ENCODE data around the gene ARMCX6. TPM values are rescaled to one million over a fixed set of nuclear protein-coding genes. Genes with fewer than 3 reads are reported as not detected.
A peak's percentile ranks its signal among the peaks of the same experiment; 100 is the strongest.
"Not testable (repeated sequence)": the region's sequence is repeated elsewhere in the genome, so short reads cannot be mapped to it uniquely, and the experiment has no call there.

Gene ARMCX6
- total and polyA plus RNA-seq, 11 donors, result 17.5 to 58.7 (median 32.6) TPM

GRCh38 chrX:101602077-101602476 is 15.7 kb downstream of the ARMCX6 start:
- no peaks in the 10 kb centered on the region for H3K9me3 ChIP-seq
- ATAC-seq (no peak), DNase-seq (no peak)
- peaks cover 0 to 10% (median 0%) of the 10 kb centered on the region in 9 donors for H3K27me3 ChIP-seq
- no peak overlapping the region for H3K27ac ChIP-seq
- 72 to 85% (median 79%) methylated on average over 4 to 7 of the region's 7 CpGs for WGBS, 4 donors
- no peaks in the 10 kb centered on the region for H3K4me1 ChIP-seq
- H3K4me3 ChIP-seq, result no peak overlapping the region
- no peaks in the 10 kb centered on the region for H3K36me3 ChIP-seq
- TF ChIP-seq POLR2A (IDR thresholded peaks at IDR 0.05), result no peak
- TF ChIP-seq, protein P1, sequence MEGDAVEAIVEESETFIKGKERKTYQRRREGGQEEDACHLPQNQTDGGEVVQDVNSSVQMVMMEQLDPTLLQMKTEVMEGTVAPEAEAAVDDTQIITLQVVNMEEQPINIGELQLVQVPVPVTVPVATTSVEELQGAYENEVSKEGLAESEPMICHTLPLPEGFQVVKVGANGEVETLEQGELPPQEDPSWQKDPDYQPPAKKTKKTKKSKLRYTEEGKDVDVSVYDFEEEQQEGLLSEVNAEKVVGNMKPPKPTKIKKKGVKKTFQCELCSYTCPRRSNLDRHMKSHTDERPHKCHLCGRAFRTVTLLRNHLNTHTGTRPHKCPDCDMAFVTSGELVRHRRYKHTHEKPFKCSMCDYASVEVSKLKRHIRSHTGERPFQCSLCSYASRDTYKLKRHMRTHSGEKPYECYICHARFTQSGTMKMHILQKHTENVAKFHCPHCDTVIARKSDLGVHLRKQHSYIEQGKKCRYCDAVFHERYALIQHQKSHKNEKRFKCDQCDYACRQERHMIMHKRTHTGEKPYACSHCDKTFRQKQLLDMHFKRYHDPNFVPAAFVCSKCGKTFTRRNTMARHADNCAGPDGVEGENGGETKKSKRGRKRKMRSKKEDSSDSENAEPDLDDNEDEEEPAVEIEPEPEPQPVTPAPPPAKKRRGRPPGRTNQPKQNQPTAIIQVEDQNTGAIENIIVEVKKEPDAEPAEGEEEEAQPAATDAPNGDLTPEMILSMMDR (IDR thresholded peaks at IDR 0.05), result no peak
- intact Hi-C loops (cut with DNase I), result no loop called here

- intact Hi-C loops (cut with DNase I), result loop anchor here in 7 of 10 donors (5.0 to 10.0 kb wide), 4 partner anchors 165 to 203 kb away; no protein-coding TSS in a partner anchor
- peaks cover 0 to 23% (median 0%) of the 10 kb centered on the region in 9 donors for H3K27me3 ChIP-seq
- 87 to 94% (median 88%) methylated on average over 5 to 6 of the region's 8 CpGs; no CpG with 5 or more reads in 1 of the 4 donors for WGBS, 4 donors
- not testable (repeated sequence) for H3K4me3 ChIP-seq, DNase-seq, H3K27ac ChIP-seq, H3K9me3 ChIP-seq, H3K36me3 ChIP-seq, ATAC-seq, H3K4me1 ChIP-seq
These were observed 18.2 kb downstream of the ARMCX6 start for GRCh38 chrX:101599592-101599991.

- TF ChIP-seq POLR2A (IDR thresholded peaks at IDR 0.05), result no peak
- TF ChIP-seq, protein P1 (IDR thresholded peaks at IDR 0.05), result peak; percentile 36 to 66 (median 54)
- peaks cover 0 to 31% (median 0%) of the 10 kb centered on the region in 9 donors for H3K27me3 ChIP-seq
- peak in 3 of 4 donors; percentile 56 to 84 (median 60) for ATAC-seq
- 1 to 14% (median 8%) methylated on average over 5 of the region's 5 CpGs for WGBS, 4 donors
- no peaks in the 10 kb centered on the region for H3K9me3 ChIP-seq
- H3K4me3 ChIP-seq, result no peak overlapping the region
- H3K27ac ChIP-seq, result no peak overlapping the region
- DNase-seq, result peak in 2 of 5 donors; percentile 18 to 21
- intact Hi-C loops (cut with DNase I), result loop anchor here in 7 of 10 donors (5.0 to 10.0 kb wide), 4 partner anchors 169 to 206 kb away; no protein-coding TSS in a partner anchor
- H3K4me1 ChIP-seq, result no peaks in the 10 kb centered on the region
- H3K36me3 ChIP-seq, result no peaks in the 10 kb centered on the region
These were observed 21.9 kb downstream of the ARMCX6 start for GRCh38 chrX:101595739-101596419.

Other genes with a start within 250 kb of the ARMCX6 start
- gene BTK, start 231.8 kb downstream of the ARMCX6 start, total RNA-seq, result 10 to 100 TPM in 1 of 9 donors, 1 to 10 TPM in 4, under 1 TPM in 4; 0.25 to 18.8 (median 1.6) TPM
- gene BTK, start 231.8 kb downstream of the ARMCX6 start, polyA plus RNA-seq, result 1 to 10 TPM; 1.4 to 1.5 TPM
- 100 to 1,000 TPM in 2 of 9 donors, 10 to 100 TPM in 7; 47.8 to 757 (median 69.7) TPM for gene RPL36A, start 227.0 kb downstream of the ARMCX6 start, total RNA-seq
- 1,000 to 10,000 TPM; 1,215 to 2,246 TPM for gene RPL36A, start 227.0 kb downstream of the ARMCX6 start, polyA plus RNA-seq
- gene GLA, start 210.1 kb downstream of the ARMCX6 start, total RNA-seq, result 10 to 100 TPM in 7 of 9 donors, 1 to 10 TPM in 2; 5.2 to 27.5 (median 11.1) TPM
- gene GLA, start 210.1 kb downstream of the ARMCX6 start, polyA plus RNA-seq, result 10 to 100 TPM; 16.4 to 19.9 TPM
- gene HNRNPH2, start 209.8 kb downstream of the ARMCX6 start, total RNA-seq, result 10 to 100 TPM; 36.5 to 71.8 (median 56.8) TPM
- 10 to 100 TPM; 37.0 to 71.9 TPM for gene HNRNPH2, start 209.8 kb downstream of the ARMCX6 start, polyA plus RNA-seq
- 10 to 100 TPM in 1 of 9 donors, 1 to 10 TPM in 8; 1.1 to 11.0 (median 5.1) TPM for gene ARMCX4, start 132.5 kb downstream of the ARMCX6 start, total RNA-seq
- gene ARMCX4, start 132.5 kb downstream of the ARMCX6 start, polyA plus RNA-seq, result 10 to 100 TPM in 1 of 2 donors, 1 to 10 TPM in 1; 4.2 to 21.1 TPM
- gene ARMCX1, start 67.5 kb downstream of the ARMCX6 start, total RNA-seq, result 10 to 100 TPM; 25.6 to 50.4 (median 32.9) TPM
- 10 to 100 TPM; 15.2 to 26.2 TPM for gene ARMCX1, start 67.5 kb downstream of the ARMCX6 start, polyA plus RNA-seq
- gene ARMCX3, start 5.2 kb upstream of the ARMCX6 start, total RNA-seq, result 10 to 100 TPM; 49.4 to 84.0 (median 61.8) TPM
- gene ARMCX3, start 5.2 kb upstream of the ARMCX6 start, polyA plus RNA-seq, result 10 to 100 TPM; 30.7 to 71.0 TPM
- gene ARMCX2, start 41.9 kb upstream of the ARMCX6 start, total RNA-seq, result 10 to 100 TPM; 23.2 to 45.4 (median 40.5) TPM
- gene ARMCX2, start 41.9 kb upstream of the ARMCX6 start, polyA plus RNA-seq, result 10 to 100 TPM; 14.0 to 29.5 TPM

Measured in heart left ventricle (tissue), 16 donors.